ENCODE data around the gene APMAP.

DNA sequence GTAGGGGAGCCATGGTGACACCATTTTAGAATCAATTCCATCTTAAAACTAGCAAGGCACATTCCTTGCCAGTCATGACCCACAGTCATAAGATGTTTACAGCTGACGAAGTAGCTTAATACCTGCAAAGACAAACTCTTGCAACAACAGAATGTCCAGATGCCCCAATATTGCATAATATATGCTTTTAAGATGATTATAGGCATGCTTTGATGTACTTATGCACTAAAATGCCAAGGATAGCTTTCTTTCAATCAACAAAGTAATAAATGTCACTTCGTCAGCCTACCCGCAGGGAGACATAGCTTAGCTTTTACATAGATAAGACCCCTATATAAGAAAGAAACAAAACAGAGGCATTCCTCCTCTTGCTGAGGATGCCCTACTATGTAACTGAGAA, 38.7 kb upstream of the APMAP start:
- TF ChIP-seq ZBTB7A (IDR thresholded peaks at IDR 0.05; ENCODE audit: low read depth) = no peak
- TF ChIP-seq EP300 (IDR thresholded peaks at IDR 0.05; ENCODE audit: borderline replicate concordance) = no peak
- no peak for TF ChIP-seq CREB1 (IDR thresholded peaks at IDR 0.05; ENCODE audit: low read depth)

Data from Ishikawa (cell line).